GM18502 (cell line): ENCODE measurements around the gene CCDC121.

Experiments used
- ATAC-seq: cut with Tn5 transposase; IDR thresholded peaks from one replicate; pipeline ENCODE4 v1.9.1; 2021; ENCODE audit warnings: mild to moderate bottlenecking; ENCODE audit not compliant: unreplicated experiment, poor library complexity

Gene CCDC121

GRCh38 chr2:27583390-27583915 lies 45.4 kb downstream of the CCDC121 start:
- peak; percentile 4 for ATAC-seq

GRCh38 chr2:27582695-27583389 lies 46.0 kb downstream of the CCDC121 start, which contains the start of gene ZNF512:
TSS of gene ZNF512 (plus strand) at chr2:27583042. CDS start at chr2:27583113, 71 bp downstream.
- peak; percentile 93 for ATAC-seq

- ATAC-seq = no peak
These were observed 46.6 kb downstream of the CCDC121 start for GRCh38 chr2:27582129-27582694.

- no peak for ATAC-seq
These were observed 47.2 kb downstream of the CCDC121 start for GRCh38 chr2:27581417-27582128.
